ENCODE results near the gene SYNPR.
"Not testable (repeated sequence)": the region's sequence is repeated elsewhere in the genome, so short reads cannot be mapped to it uniquely, and the experiment has no call there.

SYNPR gene

GRCh38 chr3:63624941-63625560, 346.9 kb downstream of the SYNPR start:
- DNase-seq (ENCODE audit: low read depth in 3 of 3) = no peak

DNA sequence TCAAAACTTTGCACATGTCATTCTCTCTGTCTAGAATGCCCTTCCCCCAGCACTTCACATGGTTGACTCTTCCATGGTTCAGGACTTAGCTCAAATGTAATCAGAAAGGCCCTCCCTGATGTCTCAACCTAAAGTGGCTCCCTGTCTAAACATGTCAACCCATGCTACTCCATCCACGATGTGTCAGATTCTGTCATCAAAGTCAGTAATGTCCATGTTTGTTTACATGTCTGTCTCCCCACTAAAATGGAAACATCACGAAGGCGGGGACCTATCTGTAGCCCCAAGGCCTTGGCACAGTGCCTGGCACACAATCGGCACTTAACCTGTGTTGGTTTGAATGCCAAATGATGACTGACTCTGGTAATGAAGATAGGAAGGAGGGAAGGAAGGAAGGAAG, 353.6 kb downstream of the SYNPR start:
- no peak for DNase-seq (ENCODE audit: low read depth in 3 of 3)

DNA sequence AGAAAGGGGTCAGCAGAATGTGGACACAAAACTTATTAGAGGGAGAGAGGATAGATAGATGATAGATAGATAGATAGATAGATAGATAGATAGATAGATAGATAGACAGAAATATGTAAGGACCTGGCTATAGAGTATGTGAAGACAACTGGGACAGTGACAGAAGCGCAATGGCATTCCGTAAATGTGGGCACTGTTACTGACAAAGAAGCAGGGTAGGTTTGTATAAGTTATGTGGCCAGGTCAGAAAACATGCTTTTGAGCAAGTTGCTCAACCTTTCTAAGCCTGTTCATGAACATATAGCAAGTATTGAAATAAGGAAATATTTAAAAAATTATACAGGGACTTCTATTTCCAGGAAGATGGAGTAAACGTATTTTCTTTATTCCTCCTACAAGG, 357.1 kb downstream of the SYNPR start:
- DNase-seq (ENCODE audit: low read depth in 3 of 3) = no peak

- no peak for DNase-seq (ENCODE audit: low read depth in 3 of 3)
These were observed 361.7 kb downstream of the SYNPR start for GRCh38 chr3:63639806-63640205.

- DNase-seq (ENCODE audit: low read depth in 3 of 3) = no peak
These were observed 364.4 kb downstream of the SYNPR start for GRCh38 chr3:63642488-63642887.

GRCh38 chr3:63644212-63644797, 366.2 kb downstream of the SYNPR start:
- no peak for DNase-seq (ENCODE audit: low read depth in 3 of 3)

DNA sequence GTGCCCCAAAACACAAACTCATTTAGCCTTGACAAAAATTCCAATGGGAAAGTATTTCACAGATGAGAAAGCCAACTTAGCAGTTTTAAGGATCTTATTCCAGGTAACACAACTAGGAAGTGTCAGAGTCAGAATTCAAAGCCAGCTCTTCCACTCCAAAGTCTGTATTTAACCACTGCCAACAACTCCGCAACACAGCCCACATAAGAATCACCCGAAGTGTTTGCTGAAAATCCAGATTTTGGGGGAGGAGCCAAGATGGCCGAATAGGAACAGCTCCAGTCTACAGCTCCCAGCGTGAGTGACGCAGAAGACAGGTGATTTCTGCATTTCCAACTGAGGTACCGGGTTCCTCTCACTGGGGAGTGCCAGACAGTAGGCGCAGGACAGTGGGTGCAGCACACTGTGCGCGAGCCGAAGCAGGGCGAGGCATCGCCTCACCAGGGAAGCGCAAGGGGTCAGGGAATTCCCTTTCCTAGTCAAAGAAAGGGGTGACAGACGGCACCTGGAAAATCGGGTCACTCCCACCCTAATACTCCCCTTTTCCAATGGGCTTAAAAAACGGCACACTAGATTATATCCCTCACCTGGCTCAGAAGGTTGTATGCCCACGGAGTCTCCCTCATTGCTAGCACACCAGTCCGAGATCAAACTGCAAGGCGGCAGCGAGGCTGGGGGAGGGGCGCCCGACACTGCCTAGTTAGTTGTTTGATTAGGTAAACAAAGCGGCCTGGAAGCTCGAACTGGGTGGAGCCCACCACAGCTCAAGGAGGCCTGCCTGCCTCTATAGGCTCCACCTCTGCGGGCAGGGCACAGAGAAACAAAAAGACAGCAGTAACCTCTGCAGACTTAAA, 367.0 kb downstream of the SYNPR start:
- not testable (repeated sequence) for DNase-seq (ENCODE audit: low read depth in 3 of 3)

- no peak for DNase-seq (ENCODE audit: low read depth in 3 of 3)
These were observed 374.1 kb downstream of the SYNPR start, which contains the start of gene SNTN for GRCh38 chr3:63652066-63652725. TSS of gene SNTN (plus strand) at chr3:63652675. CDS start at chr3:63652688, 13 bp downstream.

DNA sequence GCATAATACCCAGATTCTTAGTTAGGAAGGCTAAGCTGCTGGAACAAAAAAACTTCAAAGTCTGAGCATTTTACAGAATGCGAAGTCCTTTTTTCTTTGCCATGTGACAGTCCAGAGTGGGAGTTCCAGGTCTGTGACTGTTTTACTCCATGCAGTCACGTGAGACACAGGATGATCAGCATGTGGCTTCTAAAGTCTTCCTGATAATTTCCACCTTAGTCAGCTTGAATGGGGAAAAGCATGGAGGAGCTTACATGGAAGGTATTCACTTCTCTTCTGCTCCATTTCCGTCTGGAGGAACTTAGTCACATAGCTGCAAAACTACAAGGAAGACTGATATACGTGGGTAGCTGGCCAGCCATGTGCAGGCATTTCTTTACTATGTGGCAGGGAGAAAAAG, 376.1 kb downstream of the SYNPR start:
- no peak for DNase-seq (ENCODE audit: low read depth in 3 of 3)

DNA sequence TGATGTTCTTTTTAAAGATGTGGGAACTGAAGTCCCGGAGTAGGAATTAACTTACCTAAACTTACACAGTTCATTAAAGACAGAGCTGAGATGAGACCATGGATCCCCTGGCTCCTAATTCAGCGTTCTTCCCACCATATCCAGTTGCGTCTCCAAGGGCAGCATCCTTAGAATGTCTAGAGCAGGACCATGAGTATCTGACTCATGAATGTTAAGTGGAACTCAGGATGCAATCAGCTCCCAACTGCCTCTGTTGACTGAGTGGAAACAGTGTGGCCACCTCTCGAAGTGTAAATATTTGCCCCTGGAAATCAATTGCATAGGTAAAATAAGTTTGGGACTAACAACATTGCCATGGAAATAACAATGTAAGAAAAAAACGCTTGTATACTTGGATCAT, 376.8 kb downstream of the SYNPR start:
- no peak for DNase-seq (ENCODE audit: low read depth in 3 of 3)

DNA sequence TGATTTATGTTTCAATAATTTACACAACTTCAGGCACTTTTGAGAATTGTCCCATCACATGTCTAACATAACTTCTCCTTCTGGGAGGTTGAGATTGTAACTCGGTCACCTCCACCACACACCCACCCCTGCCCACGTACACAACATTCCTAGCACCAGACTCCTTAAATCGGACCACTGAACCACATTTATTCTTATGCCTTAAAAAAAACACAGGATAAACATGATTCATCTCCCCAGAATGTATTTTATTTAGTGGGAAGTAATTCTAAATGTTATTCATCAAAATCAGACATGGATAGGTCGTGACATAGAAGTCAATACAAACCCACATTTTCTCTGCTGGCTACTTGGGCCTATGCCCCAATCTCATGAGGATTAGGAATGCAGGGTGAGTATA, 377.4 kb downstream of the SYNPR start:
- DNase-seq (ENCODE audit: low read depth in 3 of 3) = no peak

DNA sequence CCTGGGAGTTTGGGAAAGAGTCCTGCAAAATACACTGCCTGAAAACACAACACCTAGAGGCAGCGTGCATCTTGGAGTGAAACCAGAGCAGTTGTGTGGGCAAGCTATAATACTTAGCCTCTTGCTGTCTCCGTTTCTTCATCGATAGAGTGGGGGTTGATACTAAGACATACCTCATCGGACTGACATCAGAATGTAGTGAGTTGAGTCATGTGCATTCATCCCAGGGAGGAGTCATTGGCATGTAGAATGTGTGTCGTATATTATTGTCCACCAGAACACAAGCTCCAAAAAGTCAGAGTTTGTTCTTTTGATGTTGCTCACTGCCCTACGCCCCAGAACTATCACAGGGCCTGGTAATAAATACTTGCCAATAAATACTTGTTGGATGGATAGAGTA, 378.7 kb downstream of the SYNPR start:
- DNase-seq (ENCODE audit: low read depth in 3 of 3) = no peak

- DNase-seq (ENCODE audit: low read depth in 3 of 3) = no peak
These were observed 383.1 kb downstream of the SYNPR start for GRCh38 chr3:63661242-63661641.

- no peak for DNase-seq (ENCODE audit: low read depth in 3 of 3)
These were observed 383.9 kb downstream of the SYNPR start for GRCh38 chr3:63662011-63662410.

DNA sequence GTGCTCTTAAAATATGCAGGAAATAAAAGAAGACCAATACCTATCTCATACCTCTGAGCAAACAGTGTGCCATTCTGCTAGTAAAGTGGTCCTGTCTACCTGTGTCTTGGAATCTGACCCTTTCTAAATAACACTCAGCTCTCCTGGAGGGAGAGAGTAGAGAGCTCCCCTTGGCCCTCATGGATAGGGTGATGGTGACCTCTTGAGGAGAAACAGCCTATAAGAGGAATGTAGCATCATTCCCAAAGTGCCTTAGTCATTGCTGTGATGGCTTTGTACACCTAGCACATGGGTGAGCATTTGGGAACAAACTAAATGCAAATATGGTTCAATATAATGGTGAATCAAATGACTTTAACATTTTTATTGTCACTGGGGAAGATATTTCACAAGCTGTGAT, 384.4 kb downstream of the SYNPR start:
- DNase-seq (ENCODE audit: low read depth in 3 of 3) = no peak

All from stimulated activated CD4-positive, alpha-beta T cell treated with anti-CD3 and anti-CD28 coated beads, TNF-alpha, amount 100 ng/mL, for 4 hours (primary cell).